Measurements from ENCODE around the gene CBLN4. TPM values are rescaled to one million over a fixed set of nuclear protein-coding genes. Genes with fewer than 3 reads are reported as not detected.

CBLN4 gene
- polyA plus RNA-seq, 1 experiment, result not detected

- ChIA-PET POLR2A (no interaction called here), CTCF (no interaction called here)
- TF ChIP-seq CTCF (IDR thresholded peaks at IDR 0.05; ENCODE audit: low read depth, low read length), result no peak
- Histone ChIP-seq H3K27ac (ENCODE audit: low read depth, low read length) (no peak overlapping the region), H3K9me3 (ENCODE audit: control insufficient read depth, insufficient read depth, low read length) (peaks cover 11% of the 10 kb centered on the region; the same call in 1 of the 2 replicates), H3K4me3 (ENCODE audit: low read depth, low read length) (no peak overlapping the region), H3K27me3 (ENCODE audit: control insufficient read depth, insufficient read depth, low read length) (no peaks in the 10 kb centered on the region)
- no peak for DNase-seq (ENCODE audit: low read depth, low spot score)
These were observed 52.1 kb downstream of the CBLN4 start for GRCh38 chr20:55953201-55953600.

GRCh38 chr20:55947701-55948100, 57.6 kb downstream of the CBLN4 start:
- no peaks in the 10 kb centered on the region for H3K27me3 ChIP-seq (ENCODE audit: control insufficient read depth, insufficient read depth, low read length)
- CTCF ChIA-PET, result no interaction called here

More at GRCh38 chr20:55947701-55948100, 57.6 kb downstream of the CBLN4 start:
- Histone ChIP-seq H3K27ac (ENCODE audit: low read depth, low read length) (no peak overlapping the region), H3K4me3 (ENCODE audit: low read depth, low read length) (no peak overlapping the region), H3K9me3 (ENCODE audit: control insufficient read depth, insufficient read depth, low read length) (peaks cover 17% of the 10 kb centered on the region)
- TF ChIP-seq CTCF (IDR thresholded peaks at IDR 0.05; ENCODE audit: low read depth, low read length), result no peak
- POLR2A ChIA-PET, result no interaction called here
- DNase-seq (ENCODE audit: low read depth, low spot score), result no peak

Other genes starting within 250 kb of the CBLN4 start
- not detected in 2 replicates for gene MC3R, start 243.2 kb upstream of the CBLN4 start, polyA plus RNA-seq (2011; rRNA removed)